ENCODE measurements around the gene MMP24. TPM values are rescaled to one million over a fixed set of nuclear protein-coding genes. Genes with fewer than 3 reads are reported as not detected.

Gene MMP24
- total and polyA plus RNA-seq, 2 of the 13 experiments (the other 11 are each of a cell fraction or from before 2014, with no cell fraction given): 0.29 to 0.35 TPM

DNA sequence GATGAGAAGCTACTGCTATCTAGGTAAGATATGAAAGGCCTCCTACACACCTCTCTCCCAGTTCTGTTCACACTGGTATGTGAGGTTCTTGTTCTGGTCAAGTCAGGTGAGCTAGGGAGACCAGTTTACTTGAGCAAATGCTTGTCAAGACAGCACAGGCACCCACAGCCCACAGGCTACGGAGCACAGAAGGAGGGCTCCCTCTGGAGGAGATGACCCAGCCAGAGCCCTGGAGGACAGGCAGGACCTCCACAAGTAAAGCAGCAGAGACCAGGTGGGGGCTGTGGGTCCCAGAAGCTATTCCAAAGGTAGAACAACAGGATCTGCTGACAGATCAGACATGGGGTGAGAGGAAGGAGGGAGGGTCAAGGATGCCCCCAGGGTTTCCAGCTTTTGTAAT is 38.3 kb downstream of the MMP24 start (continued):
- TF ChIP-seq, protein P1, sequence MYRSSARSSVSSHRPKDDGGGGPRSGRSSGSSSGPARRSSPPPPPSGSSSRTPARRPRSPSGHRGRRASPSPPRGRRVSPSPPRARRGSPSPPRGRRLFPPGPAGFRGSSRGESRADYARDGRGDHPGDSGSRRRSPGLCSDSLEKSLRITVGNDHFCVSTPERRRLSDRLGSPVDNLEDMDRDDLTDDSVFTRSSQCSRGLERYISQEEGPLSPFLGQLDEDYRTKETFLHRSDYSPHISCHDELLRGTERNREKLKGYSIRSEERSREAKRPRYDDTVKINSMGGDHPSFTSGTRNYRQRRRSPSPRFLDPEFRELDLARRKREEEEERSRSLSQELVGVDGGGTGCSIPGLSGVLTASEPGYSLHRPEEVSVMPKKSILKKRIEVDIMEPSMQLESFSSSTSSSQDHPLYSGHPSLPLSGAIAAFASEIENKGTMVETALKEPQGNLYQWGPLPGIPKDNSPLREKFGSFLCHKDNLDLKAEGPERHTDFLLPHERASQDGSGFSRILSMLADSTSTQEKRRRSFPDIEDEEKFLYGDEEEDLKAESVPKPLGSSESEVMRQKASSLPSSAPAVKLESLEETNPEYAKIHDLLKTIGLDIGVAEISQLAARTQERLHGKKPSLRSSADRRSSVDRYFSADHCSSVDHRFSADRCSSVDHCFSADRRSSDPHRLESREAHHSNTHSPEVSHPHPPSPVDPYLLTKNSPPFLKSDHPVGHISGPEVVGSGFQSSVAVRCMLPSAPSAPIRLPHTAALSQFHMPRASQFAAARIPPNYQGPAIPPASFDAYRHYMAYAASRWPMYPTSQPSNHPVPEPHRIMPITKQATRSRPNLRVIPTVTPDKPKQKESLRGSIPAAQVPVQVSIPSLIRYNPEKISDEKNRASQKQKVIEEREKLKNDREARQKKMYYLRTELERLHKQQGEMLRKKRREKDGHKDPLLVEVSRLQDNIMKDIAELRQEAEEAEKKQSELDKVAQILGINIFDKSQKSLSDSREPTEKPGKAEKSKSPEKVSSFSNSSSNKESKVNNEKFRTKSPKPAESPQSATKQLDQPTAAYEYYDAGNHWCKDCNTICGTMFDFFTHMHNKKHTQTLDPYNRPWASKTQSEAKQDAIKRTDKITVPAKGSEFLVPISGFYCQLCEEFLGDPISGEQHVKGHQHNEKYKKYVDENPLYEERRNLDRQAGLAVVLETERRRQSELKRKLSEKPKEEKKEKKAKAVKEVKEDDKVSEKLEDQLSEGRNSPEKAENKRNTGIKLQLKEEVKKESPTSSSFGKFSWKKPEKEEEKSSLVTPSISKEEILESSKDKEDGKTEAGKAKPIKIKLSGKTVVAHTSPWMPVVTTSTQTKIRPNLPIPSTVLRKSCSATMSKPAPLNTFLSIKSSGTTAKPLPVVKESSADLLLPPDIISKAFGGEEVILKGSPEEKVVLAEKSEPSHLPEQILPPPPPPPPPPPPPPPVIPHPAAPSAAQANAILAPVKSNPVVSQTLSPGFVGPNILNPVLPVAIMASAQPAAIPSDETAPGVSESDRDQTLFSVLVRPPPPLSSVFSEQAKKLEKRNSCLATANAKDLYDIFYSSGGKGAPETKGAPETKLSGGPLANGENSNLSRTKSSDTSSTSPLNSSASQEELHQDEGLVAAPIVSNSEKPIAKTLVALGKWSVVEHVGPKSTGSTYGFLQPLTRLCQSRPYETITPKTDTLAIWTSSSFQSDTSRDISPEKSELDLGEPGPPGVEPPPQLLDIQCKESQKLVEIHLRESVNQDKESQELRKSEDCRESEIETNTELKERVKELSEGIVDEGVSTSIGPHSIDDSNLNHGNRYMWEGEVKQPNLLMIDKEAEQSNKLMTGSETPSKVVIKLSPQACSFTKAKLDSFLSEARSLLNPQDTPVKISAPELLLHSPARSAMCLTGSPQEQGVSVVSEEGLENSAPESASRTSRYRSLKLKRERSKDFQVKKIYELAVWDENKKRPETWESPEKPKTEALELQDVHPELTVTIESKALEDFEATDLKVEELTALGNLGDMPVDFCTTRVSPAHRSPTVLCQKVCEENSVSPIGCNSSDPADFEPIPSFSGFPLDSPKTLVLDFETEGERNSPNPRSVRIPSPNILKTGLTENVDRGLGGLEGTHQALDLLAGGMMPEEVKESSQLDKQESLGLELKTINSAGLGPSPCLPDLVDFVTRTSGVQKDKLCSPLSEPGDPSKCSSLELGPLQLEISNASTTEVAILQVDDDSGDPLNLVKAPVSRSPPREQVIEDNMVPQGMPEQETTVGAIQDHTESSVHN (CRISPR knock-in tag; IDR thresholded peaks at IDR 0.05): 0 out of 2 replicates have a peak, but pooled peaks have one; percentile 48
- 0 out of 2 replicates have a peak, but pooled peaks have one; percentile 33 for TF ChIP-seq SAP130 (CRISPR knock-in tag; IDR thresholded peaks at IDR 0.05; ENCODE audit: low read depth)
- TF ChIP-seq HOXA9 (CRISPR knock-in tag; IDR thresholded peaks at IDR 0.05; ENCODE audit: borderline replicate concordance): no peak
- TF ChIP-seq, protein P2, sequence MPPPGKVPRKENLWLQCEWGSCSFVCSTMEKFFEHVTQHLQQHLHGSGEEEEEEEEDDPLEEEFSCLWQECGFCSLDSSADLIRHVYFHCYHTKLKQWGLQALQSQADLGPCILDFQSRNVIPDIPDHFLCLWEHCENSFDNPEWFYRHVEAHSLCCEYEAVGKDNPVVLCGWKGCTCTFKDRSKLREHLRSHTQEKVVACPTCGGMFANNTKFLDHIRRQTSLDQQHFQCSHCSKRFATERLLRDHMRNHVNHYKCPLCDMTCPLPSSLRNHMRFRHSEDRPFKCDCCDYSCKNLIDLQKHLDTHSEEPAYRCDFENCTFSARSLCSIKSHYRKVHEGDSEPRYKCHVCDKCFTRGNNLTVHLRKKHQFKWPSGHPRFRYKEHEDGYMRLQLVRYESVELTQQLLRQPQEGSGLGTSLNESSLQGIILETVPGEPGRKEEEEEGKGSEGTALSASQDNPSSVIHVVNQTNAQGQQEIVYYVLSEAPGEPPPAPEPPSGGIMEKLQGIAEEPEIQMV (CRISPR knock-in tag; IDR thresholded peaks at IDR 0.05; ENCODE audit: low read depth): no peak
- TF ChIP-seq, protein P3, sequence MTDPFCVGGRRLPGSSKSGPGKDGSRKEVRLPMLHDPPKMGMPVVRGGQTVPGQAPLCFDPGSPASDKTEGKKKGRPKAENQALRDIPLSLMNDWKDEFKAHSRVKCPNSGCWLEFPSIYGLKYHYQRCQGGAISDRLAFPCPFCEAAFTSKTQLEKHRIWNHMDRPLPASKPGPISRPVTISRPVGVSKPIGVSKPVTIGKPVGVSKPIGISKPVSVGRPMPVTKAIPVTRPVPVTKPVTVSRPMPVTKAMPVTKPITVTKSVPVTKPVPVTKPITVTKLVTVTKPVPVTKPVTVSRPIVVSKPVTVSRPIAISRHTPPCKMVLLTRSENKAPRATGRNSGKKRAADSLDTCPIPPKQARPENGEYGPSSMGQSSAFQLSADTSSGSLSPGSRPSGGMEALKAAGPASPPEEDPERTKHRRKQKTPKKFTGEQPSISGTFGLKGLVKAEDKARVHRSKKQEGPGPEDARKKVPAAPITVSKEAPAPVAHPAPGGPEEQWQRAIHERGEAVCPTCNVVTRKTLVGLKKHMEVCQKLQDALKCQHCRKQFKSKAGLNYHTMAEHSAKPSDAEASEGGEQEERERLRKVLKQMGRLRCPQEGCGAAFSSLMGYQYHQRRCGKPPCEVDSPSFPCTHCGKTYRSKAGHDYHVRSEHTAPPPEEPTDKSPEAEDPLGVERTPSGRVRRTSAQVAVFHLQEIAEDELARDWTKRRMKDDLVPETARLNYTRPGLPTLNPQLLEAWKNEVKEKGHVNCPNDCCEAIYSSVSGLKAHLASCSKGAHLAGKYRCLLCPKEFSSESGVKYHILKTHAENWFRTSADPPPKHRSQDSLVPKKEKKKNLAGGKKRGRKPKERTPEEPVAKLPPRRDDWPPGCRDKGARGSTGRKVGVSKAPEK (CRISPR knock-in tag; IDR thresholded peaks at IDR 0.05; ENCODE audit: borderline replicate concordance): peak; percentile 51; the same call in 1 of the 2 replicates
- no peak for TF ChIP-seq ZFY (CRISPR knock-in tag; IDR thresholded peaks at IDR 0.05)
- TF ChIP-seq, protein P4, sequence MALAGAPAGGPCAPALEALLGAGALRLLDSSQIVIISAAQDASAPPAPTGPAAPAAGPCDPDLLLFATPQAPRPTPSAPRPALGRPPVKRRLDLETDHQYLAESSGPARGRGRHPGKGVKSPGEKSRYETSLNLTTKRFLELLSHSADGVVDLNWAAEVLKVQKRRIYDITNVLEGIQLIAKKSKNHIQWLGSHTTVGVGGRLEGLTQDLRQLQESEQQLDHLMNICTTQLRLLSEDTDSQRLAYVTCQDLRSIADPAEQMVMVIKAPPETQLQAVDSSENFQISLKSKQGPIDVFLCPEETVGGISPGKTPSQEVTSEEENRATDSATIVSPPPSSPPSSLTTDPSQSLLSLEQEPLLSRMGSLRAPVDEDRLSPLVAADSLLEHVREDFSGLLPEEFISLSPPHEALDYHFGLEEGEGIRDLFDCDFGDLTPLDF (CRISPR knock-in tag; IDR thresholded peaks at IDR 0.05): no peak
- no peak for TF ChIP-seq JARID2 (CRISPR knock-in tag; IDR thresholded peaks at IDR 0.05; ENCODE audit: insufficient replicate concordance)
- peak; percentile 17 for TF ChIP-seq RBM39 (IDR thresholded peaks at IDR 0.05; ENCODE audit: low read depth, low read length, poor library complexity, severe bottlenecking)
- TF ChIP-seq ZNF331 (CRISPR knock-in tag; IDR thresholded peaks at IDR 0.05): peak; percentile 56; the same call in 1 of the 2 replicates
- 0 out of 2 replicates have a peak, but pooled peaks have one; percentile 2 for TF ChIP-seq ZNF501 (CRISPR knock-in tag; IDR thresholded peaks at IDR 0.05)
- TF ChIP-seq, protein P5, sequence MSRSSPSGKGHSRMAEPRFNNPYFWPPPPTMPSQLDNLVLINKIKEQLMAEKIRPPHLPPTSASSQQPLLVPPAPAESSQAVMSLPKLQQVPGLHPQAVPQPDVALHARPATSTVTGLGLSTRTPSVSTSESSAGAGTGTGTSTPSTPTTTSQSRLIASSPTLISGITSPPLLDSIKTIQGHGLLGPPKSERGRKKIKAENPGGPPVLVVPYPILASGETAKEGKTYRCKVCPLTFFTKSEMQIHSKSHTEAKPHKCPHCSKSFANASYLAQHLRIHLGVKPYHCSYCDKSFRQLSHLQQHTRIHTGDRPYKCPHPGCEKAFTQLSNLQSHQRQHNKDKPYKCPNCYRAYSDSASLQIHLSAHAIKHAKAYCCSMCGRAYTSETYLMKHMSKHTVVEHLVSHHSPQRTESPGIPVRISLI (CRISPR knock-in tag; IDR thresholded peaks at IDR 0.05; ENCODE audit: borderline replicate concordance): peak; percentile 73
- TF ChIP-seq ZKSCAN5 (CRISPR knock-in tag; IDR thresholded peaks at IDR 0.05): 0 out of 2 replicates have a peak, but pooled peaks have one; percentile 39
- no peak for TF ChIP-seq IKZF1 (IDR thresholded peaks at IDR 0.05)

Data from HepG2 (cell line).